PC-3 (cell line): ENCODE results near the gene GPR75. TPM values are rescaled to one million over a fixed set of nuclear protein-coding genes. Genes with fewer than 3 reads are reported as not detected.

Experiments
- ATAC-seq: fragments of 200-7000 bp; cut with Tn5 transposase; 2 replicates; pipeline ENCODE4 v1.9.1; 2020; ENCODE audit warnings: mild to moderate bottlenecking, moderate library complexity
- BruUV-seq: library from RNA; stranded (reverse); fragments of 400-500 nt; replicated peaks from 2 replicates; lab custom pipeline; 2021; lab: Mats Ljungman, UMichigan
- CTCF ChIA-PET: fragments of 300-600 bp; sonication (Branson Sonifier 250); formaldehyde crosslinking; loops from one replicate; lab custom pipeline; 2022; ENCODE audit warnings: antibody characterized with exemption; lab: Charles Lee
- POLR2A ChIA-PET: fragments of 300-600 bp; sonication (Branson Sonifier 250); formaldehyde crosslinking; loops from one replicate; lab custom pipeline; 2022; ENCODE audit warnings: antibody characterized with exemption; ENCODE audit not compliant: unreplicated experiment; lab: Charles Lee
- DNase-seq: peaks from one replicate; pipeline ENCODE4 v3.0.0-alpha.2; 2015
- H2AFZ ChIP-seq: fragments of 300-600 bp; sonication (generic); 2 replicates; pipeline ENCODE4 v1.6.0; 2016; ENCODE audit warnings: antibody characterized with exemption, low read length
- H3F3A ChIP-seq: fragments of 300-600 bp; sonication (generic); one replicate; pipeline ENCODE4 v1.6.0; 2017; ENCODE audit warnings: antibody characterized with exemption, low read length, control low read depth, mild to moderate bottlenecking; ENCODE audit not compliant: unreplicated experiment
- H3K27ac ChIP-seq: fragments of 300-600 bp; sonication (generic); 2 replicates; pipeline ENCODE4 v1.5.1; 2016; ENCODE audit warnings: mild to moderate bottlenecking, low read length
- H3K27me3 ChIP-seq: fragments of 300-600 bp; sonication (generic); 2 replicates; pipeline ENCODE4 v1.6.1; 2016; ENCODE audit warnings: low read length, mixed read lengths
- H3K36me3 ChIP-seq: fragments of 300-600 bp; sonication (generic); 2 replicates; pipeline ENCODE4 v1.6.1; 2016; ENCODE audit warnings: low read depth, mixed run types, low read length, mixed read lengths
- H3K4me1 ChIP-seq: fragments of 300-600 bp; sonication (generic); 2 replicates; pipeline ENCODE4 v1.5.1; 2016; ENCODE audit warnings: low read length; ENCODE audit not compliant: insufficient read depth
- H3K4me2 ChIP-seq: fragments of 300-600 bp; sonication (generic); 2 replicates; pipeline ENCODE4 v1.6.0; 2016; ENCODE audit warnings: low read length
- H3K4me3 ChIP-seq: fragments of 300-600 bp; sonication (generic); 2 replicates; pipeline ENCODE4 v1.5.1; 2016; ENCODE audit warnings: mild to moderate bottlenecking, low read length, mixed read lengths
- H3K79me2 ChIP-seq: fragments of 300-600 bp; sonication (generic); 2 replicates; pipeline ENCODE4 v1.6.1; 2017; ENCODE audit warnings: low read length, mixed read lengths
- H3K9ac ChIP-seq: fragments of 300-600 bp; sonication (generic); 2 replicates; pipeline ENCODE4 v1.6.0; 2016; ENCODE audit warnings: mild to moderate bottlenecking, low read length
- H3K9me2 ChIP-seq: fragments of 300-600 bp; sonication (generic); replicated peaks from 2 replicates; pipeline ENCODE4 v1.6.1; 2016; ENCODE audit warnings: mixed run types, low read length, mixed read lengths
- H3K9me3 ChIP-seq: fragments of 300-600 bp; sonication (generic); 2 replicates; pipeline ENCODE4 v1.6.1; 2016; ENCODE audit warnings: low read length, mixed read lengths
- H4K20me1 ChIP-seq: fragments of 300-600 bp; sonication (generic); 2 replicates; pipeline ENCODE4 v1.6.1; 2016; ENCODE audit warnings: low read length, mixed read lengths
- EZH2 ChIP-seq: fragments of 300-600 bp; sonication (generic); IDR thresholded peaks from one replicate; pipeline ENCODE4 v1.6.1; 2017; ENCODE audit warnings: antibody characterized with exemption, mild to moderate bottlenecking, low read length; ENCODE audit not compliant: unreplicated experiment
- EZH2phosphoT487 ChIP-seq: fragments of 300-600 bp; sonication (generic); IDR thresholded peaks from 2 replicates; pipeline ENCODE4 v1.6.1; 2018; ENCODE audit warnings: mild to moderate bottlenecking, antibody characterized with exemption, low read length, borderline replicate concordance
- intact Hi-C: fragments of 100-400 bp; cut with micrococcal nuclease; formaldehyde crosslinking; loops from 2 replicates; pipeline ENCODE4 v1.9.0; 2023
- total RNA-seq: library from RNA; depleted of rRNA; stranded (reverse); fragments of >200 nt; gene quantifications from 2 replicates; pipeline ENCODE4 v1.2.3, GENCODE V29; 2014
- TF ChIP-seq, protein P1 (sequence below): fragments of 300-600 bp; sonication (generic); conservative IDR thresholded peaks from 2 replicates; pipeline ENCODE4 v1.5.1; 2017; ENCODE audit warnings: antibody characterized with exemption, low read depth, mild to moderate bottlenecking, low read length

GPR75 gene
- total RNA-seq, 1 experiment from 2014 or later, result 1.5 TPM

DNA sequence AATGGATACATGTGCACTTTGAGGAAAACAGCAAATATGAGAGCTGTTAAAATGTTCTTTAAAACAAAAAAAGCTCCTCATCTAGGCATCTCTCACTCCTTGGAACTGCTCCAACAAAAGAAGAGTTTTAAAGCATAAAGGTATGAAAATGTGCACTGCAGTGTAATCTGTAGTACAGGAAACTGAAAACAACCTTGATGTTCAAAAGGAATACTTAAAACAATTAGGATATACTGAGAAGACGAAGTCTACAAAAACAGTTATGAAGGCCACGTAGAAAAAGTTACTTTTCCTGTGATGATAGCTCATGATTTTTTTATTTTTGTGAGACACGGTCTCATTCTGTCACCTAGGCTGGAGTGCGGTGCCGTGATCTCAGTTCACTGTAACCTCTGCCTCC is 2.1 kb upstream of the GPR75 start:
- no peaks in the 10 kb centered on the region for H3F3A ChIP-seq
- ATAC-seq (no peak), DNase-seq (no peak)
- no peaks in the 10 kb centered on the region for H3K9me2 ChIP-seq
- H3K36me3 ChIP-seq, result peaks cover 20% of the 10 kb centered on the region
- TF ChIP-seq EZH2phosphoT487 (no peak), EZH2 (no peak)
- TF ChIP-seq, protein P1, sequence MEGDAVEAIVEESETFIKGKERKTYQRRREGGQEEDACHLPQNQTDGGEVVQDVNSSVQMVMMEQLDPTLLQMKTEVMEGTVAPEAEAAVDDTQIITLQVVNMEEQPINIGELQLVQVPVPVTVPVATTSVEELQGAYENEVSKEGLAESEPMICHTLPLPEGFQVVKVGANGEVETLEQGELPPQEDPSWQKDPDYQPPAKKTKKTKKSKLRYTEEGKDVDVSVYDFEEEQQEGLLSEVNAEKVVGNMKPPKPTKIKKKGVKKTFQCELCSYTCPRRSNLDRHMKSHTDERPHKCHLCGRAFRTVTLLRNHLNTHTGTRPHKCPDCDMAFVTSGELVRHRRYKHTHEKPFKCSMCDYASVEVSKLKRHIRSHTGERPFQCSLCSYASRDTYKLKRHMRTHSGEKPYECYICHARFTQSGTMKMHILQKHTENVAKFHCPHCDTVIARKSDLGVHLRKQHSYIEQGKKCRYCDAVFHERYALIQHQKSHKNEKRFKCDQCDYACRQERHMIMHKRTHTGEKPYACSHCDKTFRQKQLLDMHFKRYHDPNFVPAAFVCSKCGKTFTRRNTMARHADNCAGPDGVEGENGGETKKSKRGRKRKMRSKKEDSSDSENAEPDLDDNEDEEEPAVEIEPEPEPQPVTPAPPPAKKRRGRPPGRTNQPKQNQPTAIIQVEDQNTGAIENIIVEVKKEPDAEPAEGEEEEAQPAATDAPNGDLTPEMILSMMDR, result no peak
- H3K27ac ChIP-seq, result no peak overlapping the region
- no peaks in the 10 kb centered on the region for H3K4me1 ChIP-seq
- no peak overlapping the region for H3K9ac ChIP-seq
- H3K4me3 ChIP-seq, result no peak overlapping the region
- ChIA-PET POLR2A (no interaction called here), CTCF (no interaction called here)
- no peak overlapping the region for H2AFZ ChIP-seq
- no peak overlapping the region for H3K4me2 ChIP-seq
- BruUV-seq, result no TSS peak
- no peaks in the 10 kb centered on the region for H3K79me2 ChIP-seq
- no peaks in the 10 kb centered on the region for H3K9me3 ChIP-seq
- intact Hi-C loops, result no loop called here
- no peaks in the 10 kb centered on the region for H4K20me1 ChIP-seq
- no peaks in the 10 kb centered on the region for H3K27me3 ChIP-seq

DNA sequence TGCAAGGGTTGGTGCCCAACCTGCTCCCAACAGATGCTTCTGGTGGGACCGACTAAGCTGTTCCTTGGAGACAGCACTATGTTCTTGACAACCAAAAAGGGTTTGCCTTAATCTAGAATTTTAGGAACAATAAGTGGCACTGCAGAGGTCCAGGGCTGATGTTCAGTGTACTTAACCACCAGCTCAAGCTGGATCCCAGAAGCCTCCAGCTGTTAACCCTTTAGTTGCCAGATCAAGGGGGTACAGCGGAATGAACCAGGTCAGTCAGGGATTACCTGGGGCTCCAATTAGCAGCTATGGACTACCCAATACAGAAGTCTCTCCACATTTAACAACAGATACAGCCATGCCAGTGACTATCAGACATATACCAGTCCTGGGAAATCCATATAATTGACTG is 3.5 kb downstream of the GPR75 start:
- DNase-seq (no peak), ATAC-seq (no peak)
- Histone ChIP-seq H3F3A (no peaks in the 10 kb centered on the region), H3K27ac (no peak overlapping the region), H3K27me3 (no peaks in the 10 kb centered on the region), H2AFZ (no peak overlapping the region), H3K9me3 (no peaks in the 10 kb centered on the region), H3K4me3 (no peak overlapping the region), H3K36me3 (no peaks in the 10 kb centered on the region; the same call in 1 of the 2 replicates), H3K4me1 (no peaks in the 10 kb centered on the region), H3K79me2 (no peaks in the 10 kb centered on the region), H3K4me2 (no peak overlapping the region), H3K9me2 (no peaks in the 10 kb centered on the region), H3K9ac (no peak overlapping the region), H4K20me1 (no peaks in the 10 kb centered on the region)
- ChIA-PET POLR2A (no interaction called here), CTCF (no interaction called here)
- TF ChIP-seq EZH2, result no peak
- intact Hi-C loops, result no loop called here
- no TSS peak for BruUV-seq

DNA sequence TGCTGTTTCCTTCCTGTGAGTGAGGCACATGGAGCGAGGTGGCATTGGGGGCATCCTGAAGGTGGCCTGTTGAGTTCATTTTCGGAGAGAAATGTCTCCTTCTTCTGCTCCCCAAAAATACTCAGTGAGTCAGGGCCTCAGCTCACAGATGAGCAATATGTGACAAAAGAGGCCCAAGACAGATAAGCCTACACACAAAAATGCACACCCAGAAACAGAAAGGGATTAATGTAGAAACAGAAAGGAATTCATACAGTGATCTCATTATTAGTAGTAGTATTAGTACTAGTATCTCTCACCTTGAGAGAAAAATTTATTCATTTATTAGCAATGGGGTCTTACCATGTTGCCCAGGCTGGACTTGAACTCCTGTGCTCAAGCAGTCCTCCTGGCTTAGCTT is 5.1 kb downstream of the GPR75 start:
- H4K20me1 ChIP-seq, result no peaks in the 10 kb centered on the region
- intact Hi-C loops, result no loop called here
- ChIA-PET POLR2A (no interaction called here), CTCF (no interaction called here)
- H3K4me3 ChIP-seq, result no peak overlapping the region
- no peak overlapping the region for H3K4me2 ChIP-seq
- no peak overlapping the region for H3K9ac ChIP-seq
- BruUV-seq, result no TSS peak
- H3K27me3 ChIP-seq, result no peaks in the 10 kb centered on the region
- H3F3A ChIP-seq, result no peaks in the 10 kb centered on the region
- no peak overlapping the region for H2AFZ ChIP-seq
- H3K79me2 ChIP-seq, result no peaks in the 10 kb centered on the region
- no peaks in the 10 kb centered on the region for H3K9me2 ChIP-seq
- H3K36me3 ChIP-seq, result no peaks in the 10 kb centered on the region
- DNase-seq (no peak), ATAC-seq (no peak)
- H3K4me1 ChIP-seq, result no peaks in the 10 kb centered on the region
- TF ChIP-seq EZH2phosphoT487 (no peak), EZH2 (no peak)
- TF ChIP-seq, protein P1, result no peak
- H3K9me3 ChIP-seq, result no peaks in the 10 kb centered on the region
- no peak overlapping the region for H3K27ac ChIP-seq
